HepG2 (cell line): ENCODE measurements around the gene PCDHB1. TPM values are rescaled to one million over a fixed set of nuclear protein-coding genes. Genes with fewer than 3 reads are reported as not detected.

ENCODE experiments used
- ATAC-seq: fragments of 200-7000 bp; cut with Tn5 transposase; 3 replicates; pipeline ENCODE4 v1.9.1; 2020; ENCODE audit warnings: mild to moderate bottlenecking, moderate library complexity
- BruUV-seq: library from RNA; stranded (reverse); fragments of 400-500 nt; replicated peaks from 2 replicates; lab custom pipeline; 2021; lab: Mats Ljungman, UMichigan
- CTCF ChIA-PET: fragments of 300-600 bp; formaldehyde crosslinking; extraction: SDS; loops from one replicate; lab custom pipeline; 2021; ENCODE audit warnings: low total read pairs, inconsistent platforms, low intra/inter-chr PET ratio; lab: Yijun Ruan, JAX
- POLR2A ChIA-PET: fragments of 350-600 bp; sonication (Branson Sonifier 250); formaldehyde crosslinking; loops from one replicate; lab custom pipeline; 2020; ENCODE audit warnings: antibody characterized with exemption, inconsistent platforms; lab: Yijun Ruan, JAX
- DNase-seq: peaks from one replicate; pipeline ENCODE4 v3.0.0-alpha.2; 2015; ENCODE audit warnings: low spot score
- FAIRE-seq: peaks from 3 replicates; lab custom pipeline; 2011; peaks lifted over from hg19 to GRCh38; lab: Jason Lieb, UNC
- H2AFZ ChIP-seq: one replicate; pipeline ENCODE4 v1.6.1; 2011; ENCODE audit warnings: low read length, inconsistent platforms
- H3K27ac ChIP-seq: fragments of 300-600 bp; 3 replicates; pipeline ENCODE4 v1.8.0; 2011; ENCODE audit warnings: mixed run types, mild to moderate bottlenecking, mixed read lengths, low read length, inconsistent platforms; ENCODE audit not compliant: insufficient read depth; ENCODE audit errors: extremely low read length
- H3K27me3 ChIP-seq, 2 experiments: fragments of 200-600 bp in 1 of 2; 2 replicates in 1 of 2; 3 replicates in 1 of 2; pipeline versions ENCODE4 v1.6.0 to v1.8.0; 2011; ENCODE audit warnings: low read length in 2 of 2, mild to moderate bottlenecking in 2 of 2, moderate library complexity in 2 of 2, inconsistent platforms in 1 of 2; ENCODE audit not compliant: insufficient read depth in 2 of 2, control insufficient read depth in 1 of 2
- H3K36me3 ChIP-seq, 2 experiments: fragments of 200-600 bp in 1 of 2; replicated peaks in 1 of 2; 2 replicates in 1 of 2; 3 replicates in 1 of 2; pipeline versions ENCODE4 v1.5.1 to v1.8.0; 2011; ENCODE audit warnings: low read length in 2 of 2, inconsistent platforms in 1 of 2; ENCODE audit not compliant: insufficient read depth in 2 of 2, control insufficient read depth in 1 of 2
- H3K4me1 ChIP-seq: 2 replicates; pipeline ENCODE4 v1.5.1; 2012; ENCODE audit warnings: low read length, inconsistent platforms; ENCODE audit not compliant: insufficient read depth
- H3K4me2 ChIP-seq: 2 replicates; pipeline ENCODE4 v1.6.0; 2011; ENCODE audit warnings: low read depth, low read length, inconsistent platforms
- H3K4me3 ChIP-seq, 3 experiments: fragments of 200-600 bp in 1 of 3; sonication (generic), shearing (Covaris generic) in 1 of 3; replicated peaks in 1 of 3; 2 replicates each; pipeline ENCODE4 v1.5.1; 2011 to 2016; ENCODE audit warnings: low read length in 3 of 3, inconsistent platforms in 2 of 3, low read depth in 2 of 3, mild to moderate bottlenecking in 2 of 3, control low read depth in 1 of 3, mixed read lengths in 1 of 3; ENCODE audit not compliant: insufficient read depth in 1 of 3
- H3K79me2 ChIP-seq: one replicate; pipeline ENCODE4 v1.6.1; 2011; ENCODE audit warnings: low read length, inconsistent platforms; ENCODE audit not compliant: insufficient read depth
- H3K9ac ChIP-seq: 2 replicates; pipeline ENCODE4 v1.6.0; 2011; ENCODE audit warnings: mild to moderate bottlenecking, low read depth, low read length, inconsistent platforms; ENCODE audit not compliant: insufficient read depth
- H3K9me3 ChIP-seq: 2 replicates; pipeline ENCODE4 v1.5.1; 2012; ENCODE audit warnings: mild to moderate bottlenecking, low read length
- H4K20me1 ChIP-seq: 2 replicates; pipeline ENCODE4 v1.6.0; 2011; ENCODE audit warnings: inconsistent platforms, mild to moderate bottlenecking, low read length, moderate library complexity; ENCODE audit not compliant: insufficient read depth
- FOXP1 ChIP-seq, 2 experiments: fragments of 450-650 bp in 1 of 2; IDR thresholded peaks; 2 replicates each; pipeline ENCODE4 v1.6.1; 2017 to 2018; ENCODE audit warnings: antibody characterized with exemption in 1 of 2
- GTF2F1 ChIP-seq: fragments of 150-350 bp; IDR thresholded peaks from 2 replicates; pipeline ENCODE4 v1.6.1; 2014; ENCODE audit warnings: low read length
- MED8 ChIP-seq: sonication (generic); formaldehyde crosslinking; IDR thresholded peaks from 2 replicates; pipeline ENCODE4 v1.8.1; 2023; ENCODE audit warnings: mild to moderate bottlenecking, missing genetic modification reagents; ENCODE audit not compliant: insufficient replicate concordance
- SMC3 ChIP-seq: IDR thresholded peaks from 2 replicates; pipeline ENCODE4 v1.6.1; 2011; ENCODE audit warnings: low read length, improper control_type of control experiment
- ZFX ChIP-seq: sonication (generic); formaldehyde crosslinking; IDR thresholded peaks from 2 replicates; pipeline ENCODE4 v1.4.0; 2020; ENCODE audit warnings: mild to moderate bottlenecking, low read depth, missing genetic modification reagents, moderate library complexity
- WGBS: methylation state at CpG from one replicate; pipeline ENCODE4 v1.1.6; 2017; ENCODE audit warnings: low lambda C conversion rate; 5-methylcytosine and 5-hydroxymethylcytosine counted together
- in situ Hi-C: cut with HindIII; loops from 2 replicates; pipeline ENCODE4 v1.10.0; 2017; ENCODE audit warnings: low pct_unique_long_range_greater_than_20kb; ENCODE audit not compliant: extremely low pct_ligation_motif_present
- intact Hi-C: fragments of 100-400 bp; cut with micrococcal nuclease; formaldehyde crosslinking; loops from one replicate; pipeline ENCODE4 v1.10.0; 2022; ENCODE audit not compliant: unreplicated experiment
- polyA plus RNA-seq, 8 experiments: library from polyadenylated mRNA; depleted of rRNA in 3 of 8; stranded (reverse) in 7 of 8; unstranded in 1 of 8; fragments of >200 nt; fragmentation: Illumina TruSeq in 4 of 8; extraction: Trizol in 4 of 8; gene quantifications; 2 replicates each; pipeline versions ENCODE4 v1.2.1 to v1.2.3, GENCODE V29; 2011 to 2016; ENCODE audit warnings: low read depth in 4 of 8, missing spikeins in 1 of 8, mixed read lengths in 1 of 8; ENCODE audit not compliant: insufficient read depth in 1 of 8
- total RNA-seq, 5 experiments: library from RNA; depleted of rRNA; stranded (reverse); fragments of >200 nt; fragmentation: Illumina TruSeq; extraction: Trizol; gene quantifications; 2 replicates each; pipeline ENCODE4 v1.2.3, GENCODE V29; 2016; ENCODE audit warnings: low read depth in 1 of 5
- TF ChIP-seq, protein P1 (sequence below): sonication (generic); formaldehyde crosslinking; IDR thresholded peaks from 2 replicates; pipeline ENCODE4 v1.4.0; 2020; ENCODE audit warnings: low read depth, missing genetic modification reagents
- TF ChIP-seq, protein P2 (sequence below): sonication (generic); formaldehyde crosslinking; IDR thresholded peaks from 2 replicates; pipeline ENCODE4 v1.4.0; 2020; ENCODE audit warnings: mild to moderate bottlenecking, missing genetic modification reagents
- TF ChIP-seq, protein P3 (sequence below): IDR thresholded peaks from 2 replicates; pipeline ENCODE4 v1.6.1; 2018; ENCODE audit warnings: missing genetic modification reagents
- TF ChIP-seq, protein P4 (sequence below): IDR thresholded peaks from 2 replicates; pipeline ENCODE4 v1.6.1; 2016; ENCODE audit warnings: low read depth, missing genetic modification reagents, missing compliant biosample characterization

Gene PCDHB1
- total and polyA plus RNA-seq, 2 of the 13 experiments (the other 11 are each of a cell fraction or from before 2014, with no cell fraction given): not detected

DNA sequence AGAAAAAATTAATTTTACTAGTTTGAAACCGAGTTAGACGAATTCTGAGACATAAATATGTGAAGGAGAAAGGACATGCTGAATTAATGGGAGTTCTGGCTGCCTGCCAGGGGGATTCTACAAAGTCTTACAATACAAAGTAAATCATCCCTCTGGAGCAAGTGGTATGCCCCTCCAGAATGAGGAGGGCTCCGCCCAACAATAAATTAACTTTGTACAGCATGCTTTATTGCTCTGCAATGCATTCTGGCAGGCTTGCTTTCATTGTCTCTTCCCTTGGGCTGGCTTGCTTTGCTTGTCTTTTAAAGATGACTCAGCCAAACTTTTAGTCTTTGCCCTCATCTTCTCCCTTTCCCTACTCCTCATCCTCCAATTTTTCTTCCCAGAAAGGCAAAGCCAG lies 11.7 kb upstream of the PCDHB1 start (continued):
- no peak for TF ChIP-seq ZFX (CRISPR knock-in tag)
- TF ChIP-seq GTF2F1: no peak
- TF ChIP-seq, protein P1, sequence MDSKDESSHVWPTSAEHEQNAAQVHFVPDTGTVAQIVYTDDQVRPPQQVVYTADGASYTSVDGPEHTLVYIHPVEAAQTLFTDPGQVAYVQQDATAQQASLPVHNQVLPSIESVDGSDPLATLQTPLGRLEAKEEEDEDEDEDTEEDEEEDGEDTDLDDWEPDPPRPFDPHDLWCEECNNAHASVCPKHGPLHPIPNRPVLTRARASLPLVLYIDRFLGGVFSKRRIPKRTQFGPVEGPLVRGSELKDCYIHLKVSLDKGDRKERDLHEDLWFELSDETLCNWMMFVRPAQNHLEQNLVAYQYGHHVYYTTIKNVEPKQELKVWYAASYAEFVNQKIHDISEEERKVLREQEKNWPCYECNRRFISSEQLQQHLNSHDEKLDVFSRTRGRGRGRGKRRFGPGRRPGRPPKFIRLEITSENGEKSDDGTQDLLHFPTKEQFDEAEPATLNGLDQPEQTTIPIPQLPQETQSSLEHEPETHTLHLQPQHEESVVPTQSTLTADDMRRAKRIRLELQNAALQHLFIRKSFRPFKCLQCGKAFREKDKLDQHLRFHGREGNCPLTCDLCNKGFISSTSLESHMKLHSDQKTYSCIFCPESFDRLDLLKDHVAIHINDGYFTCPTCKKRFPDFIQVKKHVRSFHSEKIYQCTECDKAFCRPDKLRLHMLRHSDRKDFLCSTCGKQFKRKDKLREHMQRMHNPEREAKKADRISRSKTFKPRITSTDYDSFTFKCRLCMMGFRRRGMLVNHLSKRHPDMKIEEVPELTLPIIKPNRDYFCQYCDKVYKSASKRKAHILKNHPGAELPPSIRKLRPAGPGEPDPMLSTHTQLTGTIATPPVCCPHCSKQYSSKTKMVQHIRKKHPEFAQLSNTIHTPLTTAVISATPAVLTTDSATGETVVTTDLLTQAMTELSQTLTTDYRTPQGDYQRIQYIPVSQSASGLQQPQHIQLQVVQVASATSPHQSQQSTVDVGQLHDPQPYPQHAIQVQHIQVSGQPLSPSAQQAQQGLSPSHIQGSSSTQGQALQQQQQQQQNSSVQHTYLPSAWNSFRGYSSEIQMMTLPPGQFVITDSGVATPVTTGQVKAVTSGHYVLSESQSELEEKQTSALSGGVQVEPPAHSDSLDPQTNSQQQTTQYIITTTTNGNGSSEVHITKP (CRISPR knock-in tag): no peak
- TF ChIP-seq, protein P2, sequence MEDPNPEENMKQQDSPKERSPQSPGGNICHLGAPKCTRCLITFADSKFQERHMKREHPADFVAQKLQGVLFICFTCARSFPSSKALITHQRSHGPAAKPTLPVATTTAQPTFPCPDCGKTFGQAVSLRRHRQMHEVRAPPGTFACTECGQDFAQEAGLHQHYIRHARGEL: no peak
- no peak for TF ChIP-seq FOXP1 (IDR thresholded peaks at IDR 0.05)
- no peak for TF ChIP-seq FOXP1 (CRISPR knock-in tag; IDR thresholded peaks at IDR 0.05)
- TF ChIP-seq, protein P3, sequence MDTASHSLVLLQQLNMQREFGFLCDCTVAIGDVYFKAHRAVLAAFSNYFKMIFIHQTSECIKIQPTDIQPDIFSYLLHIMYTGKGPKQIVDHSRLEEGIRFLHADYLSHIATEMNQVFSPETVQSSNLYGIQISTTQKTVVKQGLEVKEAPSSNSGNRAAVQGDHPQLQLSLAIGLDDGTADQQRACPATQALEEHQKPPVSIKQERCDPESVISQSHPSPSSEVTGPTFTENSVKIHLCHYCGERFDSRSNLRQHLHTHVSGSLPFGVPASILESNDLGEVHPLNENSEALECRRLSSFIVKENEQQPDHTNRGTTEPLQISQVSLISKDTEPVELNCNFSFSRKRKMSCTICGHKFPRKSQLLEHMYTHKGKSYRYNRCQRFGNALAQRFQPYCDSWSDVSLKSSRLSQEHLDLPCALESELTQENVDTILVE: no peak
- TF ChIP-seq, all 625 proteins: peak for 0

DNA sequence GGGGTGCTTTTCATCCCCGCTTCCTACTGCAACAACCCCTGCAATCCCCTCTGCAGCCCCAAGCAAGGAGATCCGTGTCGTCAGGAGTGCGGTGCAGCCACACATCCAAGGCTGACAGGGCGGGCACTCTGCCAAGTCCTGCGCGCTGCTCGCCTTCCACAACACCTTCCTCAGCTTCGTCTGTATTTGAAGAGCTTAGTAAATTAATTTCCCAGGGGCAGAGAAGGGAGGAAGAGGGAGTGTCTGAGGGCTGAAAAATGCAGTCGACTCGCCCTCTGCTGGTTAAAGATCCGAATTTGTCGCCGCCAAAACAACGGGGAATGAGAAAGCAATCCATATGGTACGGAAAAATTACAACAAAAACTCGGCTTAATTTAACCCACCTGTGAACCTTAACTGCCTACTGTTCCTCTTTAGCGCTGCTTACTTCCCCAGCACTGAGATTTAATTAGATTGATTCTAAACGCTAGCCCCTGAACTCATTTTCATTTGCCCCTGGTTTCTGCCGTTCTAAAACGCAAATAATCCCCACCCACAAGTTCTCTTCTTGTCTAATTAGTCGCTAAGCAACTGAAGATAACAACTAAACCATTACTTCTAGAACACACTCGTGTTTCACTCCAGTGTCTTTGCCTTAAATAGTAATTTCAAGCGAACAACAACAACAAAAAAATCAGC lies 10.9 kb upstream of the PCDHB1 start:
- Histone ChIP-seq H3K9me3 (0 out of 2 replicates have a peak, but pooled peaks cover 7% of the 10 kb centered on the region), H3K4me1 (no peaks in the 10 kb centered on the region), H3K4me3 (no peak overlapping the region), H3K27me3 (no peaks in the 10 kb centered on the region), H4K20me1 (no peaks in the 10 kb centered on the region), H2AFZ (no peak overlapping the region), H3K36me3 (no peaks in the 10 kb centered on the region), H3K9ac (no peak overlapping the region), H3K4me2 (no peak overlapping the region), H3K27ac (no peak overlapping the region), H3K79me2 (no peaks in the 10 kb centered on the region)
- DNase-seq: no peak
- CTCF ChIA-PET: interaction anchor here (0.8 to 4.3 kb wide), 3 partner anchors 158 to 199 kb away, joined by 3 to 37 read pairs (median 34); partner anchors contain the start of genes PCDHA11, PCDHA13 and PCDHA8
- in situ Hi-C loops (loop anchor here (5.0 kb wide), 1 partner anchor 173 kb away; the partner anchor contains the start of gene PCDHA11), intact Hi-C loops (no loop called here)
- ATAC-seq: peak; percentile 36; the same call in 1 of the 3 replicates
- POLR2A ChIA-PET: no interaction called here
- no TSS peak for BruUV-seq
- 41% methylated on average over 24 of the region's 24 CpGs for WGBS
- FAIRE-seq: no peak
- TF ChIP-seq, protein P4, sequence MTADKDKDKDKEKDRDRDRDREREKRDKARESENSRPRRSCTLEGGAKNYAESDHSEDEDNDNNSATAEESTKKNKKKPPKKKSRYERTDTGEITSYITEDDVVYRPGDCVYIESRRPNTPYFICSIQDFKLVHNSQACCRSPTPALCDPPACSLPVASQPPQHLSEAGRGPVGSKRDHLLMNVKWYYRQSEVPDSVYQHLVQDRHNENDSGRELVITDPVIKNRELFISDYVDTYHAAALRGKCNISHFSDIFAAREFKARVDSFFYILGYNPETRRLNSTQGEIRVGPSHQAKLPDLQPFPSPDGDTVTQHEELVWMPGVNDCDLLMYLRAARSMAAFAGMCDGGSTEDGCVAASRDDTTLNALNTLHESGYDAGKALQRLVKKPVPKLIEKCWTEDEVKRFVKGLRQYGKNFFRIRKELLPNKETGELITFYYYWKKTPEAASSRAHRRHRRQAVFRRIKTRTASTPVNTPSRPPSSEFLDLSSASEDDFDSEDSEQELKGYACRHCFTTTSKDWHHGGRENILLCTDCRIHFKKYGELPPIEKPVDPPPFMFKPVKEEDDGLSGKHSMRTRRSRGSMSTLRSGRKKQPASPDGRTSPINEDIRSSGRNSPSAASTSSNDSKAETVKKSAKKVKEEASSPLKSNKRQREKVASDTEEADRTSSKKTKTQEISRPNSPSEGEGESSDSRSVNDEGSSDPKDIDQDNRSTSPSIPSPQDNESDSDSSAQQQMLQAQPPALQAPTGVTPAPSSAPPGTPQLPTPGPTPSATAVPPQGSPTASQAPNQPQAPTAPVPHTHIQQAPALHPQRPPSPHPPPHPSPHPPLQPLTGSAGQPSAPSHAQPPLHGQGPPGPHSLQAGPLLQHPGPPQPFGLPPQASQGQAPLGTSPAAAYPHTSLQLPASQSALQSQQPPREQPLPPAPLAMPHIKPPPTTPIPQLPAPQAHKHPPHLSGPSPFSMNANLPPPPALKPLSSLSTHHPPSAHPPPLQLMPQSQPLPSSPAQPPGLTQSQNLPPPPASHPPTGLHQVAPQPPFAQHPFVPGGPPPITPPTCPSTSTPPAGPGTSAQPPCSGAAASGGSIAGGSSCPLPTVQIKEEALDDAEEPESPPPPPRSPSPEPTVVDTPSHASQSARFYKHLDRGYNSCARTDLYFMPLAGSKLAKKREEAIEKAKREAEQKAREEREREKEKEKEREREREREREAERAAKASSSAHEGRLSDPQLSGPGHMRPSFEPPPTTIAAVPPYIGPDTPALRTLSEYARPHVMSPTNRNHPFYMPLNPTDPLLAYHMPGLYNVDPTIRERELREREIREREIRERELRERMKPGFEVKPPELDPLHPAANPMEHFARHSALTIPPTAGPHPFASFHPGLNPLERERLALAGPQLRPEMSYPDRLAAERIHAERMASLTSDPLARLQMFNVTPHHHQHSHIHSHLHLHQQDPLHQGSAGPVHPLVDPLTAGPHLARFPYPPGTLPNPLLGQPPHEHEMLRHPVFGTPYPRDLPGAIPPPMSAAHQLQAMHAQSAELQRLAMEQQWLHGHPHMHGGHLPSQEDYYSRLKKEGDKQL (CRISPR knock-in tag): no peak
- TF ChIP-seq SMC3 (peak; percentile 25; the same call in 1 of the 2 replicates), MED8 (no peak)
